8988T (cell line): ENCODE data around the gene FOXA1.
"Not testable (repeated sequence)": the region's sequence is repeated elsewhere in the genome, so short reads cannot be mapped to it uniquely, and the experiment has no call there.

Source experiments
- DNase-seq: peaks from one replicate; pipeline ENCODE4 v3.0.0; 2011

Gene FOXA1

GRCh38 chr14:37588956-37589714, 5.9 kb downstream of the FOXA1 start:
- DNase-seq: no peak

GRCh38 chr14:37588667-37588955, 6.4 kb downstream of the FOXA1 start:
- DNase-seq: no peak

- DNase-seq: no peak
Measured at GRCh38 chr14:37587881-37588666, 7.0 kb downstream of the FOXA1 start.

GRCh38 chr14:37587131-37587803, 7.8 kb downstream of the FOXA1 start:
- no peak for DNase-seq

GRCh38 chr14:37586797-37587130, 8.3 kb downstream of the FOXA1 start:
- no peak for DNase-seq

- no peak for DNase-seq
Measured at GRCh38 chr14:37585971-37586796, 8.9 kb downstream of the FOXA1 start.

GRCh38 chr14:37585101-37585511, 9.9 kb downstream of the FOXA1 start:
- DNase-seq: no peak

GRCh38 chr14:37584211-37585100, 10.6 kb downstream of the FOXA1 start:
- DNase-seq: no peak

- DNase-seq: no peak
Measured at GRCh38 chr14:37583358-37584210, 11.5 kb downstream of the FOXA1 start.

GRCh38 chr14:37580146-37580545, 14.9 kb downstream of the FOXA1 start:
- no peak for DNase-seq

GRCh38 chr14:37579274-37579673, 15.8 kb downstream of the FOXA1 start:
- DNase-seq: no peak

GRCh38 chr14:37573356-37573755, 21.7 kb downstream of the FOXA1 start:
- no peak for DNase-seq

- no peak for DNase-seq
Measured at GRCh38 chr14:37571391-37571790, 23.7 kb downstream of the FOXA1 start.

GRCh38 chr14:37569729-37570128, 25.3 kb downstream of the FOXA1 start:
- DNase-seq: no peak

- no peak for DNase-seq
Measured at GRCh38 chr14:37566811-37567371, 28.2 kb downstream of the FOXA1 start.

GRCh38 chr14:37565550-37565949, 29.5 kb downstream of the FOXA1 start:
- no peak for DNase-seq

GRCh38 chr14:37563189-37563588, 31.9 kb downstream of the FOXA1 start:
- DNase-seq: no peak

GRCh38 chr14:37559386-37559785, 35.7 kb downstream of the FOXA1 start:
- no peak for DNase-seq

GRCh38 chr14:37558740-37559139, 36.3 kb downstream of the FOXA1 start:
- no peak for DNase-seq

GRCh38 chr14:37555596-37555995, 39.5 kb downstream of the FOXA1 start:
- not testable (repeated sequence) for DNase-seq
